Measurements from ENCODE around the gene ECHS1.
"Not testable (repeated sequence)": the region's sequence is repeated elsewhere in the genome, so short reads cannot be mapped to it uniquely, and the experiment has no call there.

The ECHS1 gene

DNA sequence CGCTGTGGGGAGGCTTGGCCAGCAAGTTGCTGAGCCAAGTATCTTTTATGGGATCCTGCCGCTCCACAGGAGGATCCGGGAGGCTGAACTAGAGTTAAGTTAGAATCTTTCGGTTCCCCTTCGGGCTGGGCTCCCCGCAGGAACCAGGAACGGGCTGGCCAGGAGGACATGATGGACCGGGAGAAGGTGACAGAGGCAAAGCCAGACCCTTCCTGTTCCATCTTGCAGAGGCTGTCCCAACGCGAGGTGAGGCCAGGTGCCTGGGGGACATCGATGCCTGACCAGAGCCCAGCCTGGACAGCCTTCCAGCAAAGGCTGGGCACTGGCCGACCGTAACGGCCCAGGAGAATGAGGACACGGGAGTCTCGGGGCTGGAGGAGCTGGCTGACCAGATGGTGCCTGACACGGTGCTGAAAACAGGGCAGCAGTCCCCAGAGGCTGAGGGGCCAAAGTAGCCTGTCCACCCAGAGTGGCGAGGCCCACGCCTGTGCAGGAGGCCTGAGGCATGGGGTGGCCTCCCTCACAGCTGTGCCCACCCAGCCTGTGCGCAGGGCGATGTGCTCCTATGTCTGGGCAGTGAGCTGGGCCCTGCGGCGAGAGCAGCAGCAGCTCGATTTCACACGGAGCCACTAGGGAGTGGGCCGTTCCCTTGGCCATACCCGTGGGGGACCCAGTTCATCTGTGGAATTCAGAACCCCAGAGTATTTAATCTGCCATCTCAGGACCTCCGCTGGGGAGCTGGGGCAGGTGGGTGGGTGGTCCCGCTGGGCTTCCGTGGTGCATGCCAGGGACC, 4.1 kb upstream of the ECHS1 start:
- DNase-seq, result no peak

DNA sequence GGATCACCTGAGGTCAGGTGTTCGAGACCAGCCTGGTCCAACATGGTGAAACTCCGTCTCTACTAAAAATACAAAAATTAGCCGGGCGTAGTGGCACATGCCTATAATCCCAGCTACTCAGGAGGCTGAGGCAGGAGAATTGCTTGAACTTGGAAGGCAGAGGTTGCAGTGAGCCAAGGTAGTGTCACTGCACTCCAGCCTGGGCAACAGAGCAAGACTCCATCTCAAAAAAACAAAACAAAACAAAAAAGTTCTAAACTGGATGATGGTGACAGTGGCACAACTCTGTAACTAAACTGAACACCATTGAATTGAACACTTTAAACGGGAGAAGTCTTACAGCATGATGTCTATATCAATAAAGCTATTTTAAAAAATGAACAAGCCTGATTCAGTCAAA, 3.0 kb upstream of the ECHS1 start:
- DNase-seq, result not testable (repeated sequence)

DNA sequence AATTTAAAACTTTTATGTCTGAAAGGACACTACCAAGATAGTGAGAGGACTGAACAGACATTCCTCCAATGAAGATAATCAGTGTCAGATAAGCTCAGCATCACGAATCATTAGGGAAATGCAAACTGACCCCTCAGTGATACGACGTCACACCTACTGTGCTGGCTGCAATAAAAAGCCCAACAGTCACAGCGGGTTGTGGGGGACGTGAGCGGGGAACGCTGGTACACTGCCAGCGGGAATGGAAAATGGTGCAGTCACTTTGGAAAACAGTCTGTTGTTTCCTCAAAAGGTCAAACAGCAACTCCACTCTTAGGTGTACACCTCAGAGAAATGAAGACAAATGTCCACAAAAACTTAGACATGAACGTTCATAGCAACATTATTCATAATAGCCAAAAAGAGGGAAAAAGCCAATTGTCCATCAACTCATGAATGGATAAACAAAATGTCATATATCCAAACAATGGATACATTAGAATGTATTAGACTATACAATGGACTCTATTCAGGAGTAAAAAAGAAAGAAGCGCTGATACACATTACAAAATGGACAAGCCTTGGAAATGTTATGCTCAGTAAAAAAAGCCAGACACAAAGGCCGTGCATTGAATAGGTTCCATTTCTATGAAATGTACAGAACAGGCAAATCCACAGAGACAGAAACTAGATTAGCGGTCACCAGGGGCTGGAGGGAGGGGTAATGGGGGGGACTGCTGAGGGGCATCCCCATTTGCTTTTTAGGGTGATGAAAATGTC, 2.4 kb upstream of the ECHS1 start:
- DNase-seq, result no peak

DNA sequence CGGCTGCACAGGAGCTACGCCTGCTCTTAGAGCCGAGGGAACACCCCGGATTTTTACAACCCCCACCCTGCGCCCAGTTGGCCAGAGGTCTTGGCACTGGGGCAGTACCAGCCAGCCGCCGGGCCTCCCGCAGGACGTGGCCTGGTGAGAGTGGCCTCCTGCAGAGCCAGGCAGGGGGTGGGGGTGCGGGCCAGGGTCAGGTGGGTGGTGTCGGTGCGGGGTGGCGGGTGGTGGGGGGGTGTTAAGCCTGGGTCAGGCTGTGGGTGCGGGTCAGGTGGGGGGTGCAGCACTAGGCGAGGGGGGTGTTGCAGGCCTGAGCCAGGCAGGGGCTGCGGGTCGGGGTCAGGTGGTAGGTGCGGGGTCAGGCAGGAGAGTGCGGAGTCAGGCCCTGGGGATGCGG, 647 bp downstream of the ECHS1 start:
- DNase-seq, result no peak

DNA sequence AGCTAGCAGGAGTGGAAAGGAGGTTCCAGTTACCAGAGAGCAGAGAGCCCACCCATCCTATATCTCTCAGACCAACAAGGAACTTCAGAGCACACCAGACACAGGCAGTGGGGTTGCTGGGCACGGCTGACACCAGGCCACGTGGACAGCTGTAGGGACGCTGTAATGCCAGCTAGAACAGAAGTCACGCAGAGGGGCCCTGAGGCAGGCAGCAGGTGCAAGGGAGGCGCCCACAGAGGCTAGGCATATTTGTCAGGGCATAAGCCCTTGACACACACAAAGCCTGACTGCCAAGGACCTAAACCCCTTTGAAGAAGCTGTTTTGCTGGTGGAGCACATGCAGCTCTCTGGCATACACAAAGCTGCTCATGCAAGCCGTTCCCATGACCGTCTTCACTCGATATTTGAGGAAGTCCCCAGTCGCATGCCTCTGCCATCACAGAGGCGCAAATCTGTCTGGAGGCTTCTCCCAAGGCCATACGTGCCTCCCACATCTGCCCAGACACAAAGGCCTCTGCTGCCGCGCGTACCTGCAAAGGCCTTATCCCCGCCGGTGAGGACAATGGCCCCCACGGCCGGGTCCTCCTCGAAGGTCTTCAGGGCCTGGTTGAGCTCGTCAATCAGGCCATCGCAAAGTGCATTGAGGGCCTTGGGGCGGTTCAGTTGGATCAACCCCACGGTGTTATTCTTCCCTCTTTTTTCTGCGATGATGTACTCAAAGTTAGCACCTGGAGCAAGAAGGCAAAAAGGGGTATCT, 2.9 kb downstream of the ECHS1 start:
- DNase-seq, result no peak

DNA sequence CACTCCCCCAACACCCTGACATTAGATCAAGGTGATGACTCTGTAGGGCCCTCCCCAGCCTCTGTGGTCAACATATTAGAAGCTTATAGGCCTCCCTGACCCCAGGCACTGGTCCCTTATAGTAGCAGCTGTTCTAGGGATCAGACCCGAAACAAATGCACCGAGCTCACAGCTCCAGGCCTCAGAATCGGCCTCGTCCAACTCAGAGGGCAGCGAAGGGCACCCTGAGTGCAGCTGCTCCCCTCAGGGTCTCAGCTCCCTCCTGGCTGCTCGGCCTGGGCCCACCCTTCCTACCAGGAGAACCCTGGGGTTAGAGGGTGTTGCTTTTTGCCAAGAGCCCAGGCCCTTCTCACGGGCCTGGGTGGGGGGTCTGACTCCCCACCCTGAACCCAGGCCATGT, 5.0 kb downstream of the ECHS1 start:
- no peak for DNase-seq

DNA sequence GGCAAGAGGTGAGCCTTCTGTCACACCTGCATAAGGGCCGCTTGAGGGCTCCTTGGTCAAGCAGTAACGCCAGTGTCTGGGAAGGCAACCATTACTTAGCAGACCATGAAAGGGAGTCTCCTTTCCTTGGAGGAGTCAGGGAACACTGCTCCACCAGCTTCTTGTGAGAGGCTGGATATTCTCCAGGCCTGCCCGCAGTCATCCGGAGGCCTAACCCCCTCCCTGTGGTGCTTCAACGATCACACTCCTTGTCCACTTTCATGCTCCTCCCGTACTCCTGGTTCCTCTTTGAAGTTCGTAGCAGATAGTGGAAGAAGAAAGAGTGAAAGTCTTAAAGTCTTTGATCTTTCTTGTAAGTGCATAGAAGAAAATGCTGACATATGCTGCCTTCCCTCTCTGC, 5.7 kb downstream of the ECHS1 start:
- not testable (repeated sequence) for DNase-seq

DNA sequence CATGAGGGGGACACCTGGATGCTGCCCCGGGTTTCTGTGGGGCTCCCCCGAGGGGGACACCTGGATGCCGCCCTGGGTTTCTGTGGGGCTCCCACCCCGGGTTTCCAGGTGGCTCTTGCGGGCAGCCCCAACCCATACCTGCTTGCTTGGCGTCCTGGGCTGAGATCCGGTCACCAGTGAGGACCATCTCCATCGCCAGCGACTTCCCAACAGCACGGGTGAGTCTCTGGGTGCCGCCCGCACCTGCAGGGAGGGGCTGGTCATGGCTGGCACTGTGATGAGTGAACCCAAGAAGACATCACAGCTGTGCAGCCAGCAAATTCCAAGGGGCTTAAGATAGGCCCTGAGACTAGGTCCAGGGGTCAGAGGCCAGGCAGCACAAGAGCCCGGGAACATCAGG, 6.4 kb downstream of the ECHS1 start:
- DNase-seq, result no peak

DNA sequence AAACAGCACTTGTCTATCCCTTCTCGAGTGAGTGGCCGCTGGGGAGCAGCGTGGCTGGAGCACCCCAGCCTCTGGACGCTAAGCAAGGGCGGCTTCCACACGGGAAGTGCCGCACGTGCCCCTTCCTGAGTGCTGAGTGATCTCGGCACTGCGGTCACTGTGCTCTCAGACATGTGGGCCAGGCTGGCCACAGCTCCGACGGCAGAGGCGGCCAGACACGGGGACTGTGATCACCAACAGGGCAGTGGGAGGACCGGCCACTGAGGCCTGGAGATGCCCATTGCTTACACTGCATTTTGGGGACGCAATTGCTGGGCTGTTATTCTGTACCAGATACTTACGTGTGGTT, 7.0 kb downstream of the ECHS1 start:
- no peak for DNase-seq

DNA sequence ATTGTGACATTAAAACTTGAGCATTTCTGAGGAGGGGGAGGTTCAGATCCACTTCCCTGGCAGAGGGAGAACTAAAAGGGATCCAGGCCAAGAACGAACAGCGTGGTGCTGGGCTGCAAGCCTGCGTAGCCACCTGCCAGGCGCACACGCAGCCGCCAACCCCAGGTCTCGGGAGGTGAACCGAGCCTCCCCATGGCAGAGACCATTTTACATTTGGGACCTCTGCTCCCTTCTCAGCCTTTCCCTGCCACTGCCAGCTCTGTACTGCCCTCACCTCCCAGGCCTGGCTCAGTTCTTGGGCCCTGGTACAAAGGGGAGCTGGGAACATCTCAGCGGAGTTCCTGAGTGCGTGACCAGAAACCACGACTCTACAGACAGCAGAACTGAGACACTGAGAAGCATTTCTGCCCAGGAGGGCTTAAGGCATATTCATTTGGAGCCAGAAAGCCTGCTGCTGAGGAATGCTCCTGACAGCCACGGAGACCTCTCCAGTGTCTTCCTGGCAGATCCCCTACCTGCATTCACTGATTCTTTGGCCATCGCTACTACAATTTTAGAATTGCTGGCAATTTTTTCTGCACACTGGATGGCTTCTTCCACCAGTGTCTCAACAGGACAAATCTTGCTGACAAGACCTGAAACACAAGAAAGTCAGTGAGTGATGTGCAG, 7.6 kb downstream of the ECHS1 start:
- no peak for DNase-seq

DNA sequence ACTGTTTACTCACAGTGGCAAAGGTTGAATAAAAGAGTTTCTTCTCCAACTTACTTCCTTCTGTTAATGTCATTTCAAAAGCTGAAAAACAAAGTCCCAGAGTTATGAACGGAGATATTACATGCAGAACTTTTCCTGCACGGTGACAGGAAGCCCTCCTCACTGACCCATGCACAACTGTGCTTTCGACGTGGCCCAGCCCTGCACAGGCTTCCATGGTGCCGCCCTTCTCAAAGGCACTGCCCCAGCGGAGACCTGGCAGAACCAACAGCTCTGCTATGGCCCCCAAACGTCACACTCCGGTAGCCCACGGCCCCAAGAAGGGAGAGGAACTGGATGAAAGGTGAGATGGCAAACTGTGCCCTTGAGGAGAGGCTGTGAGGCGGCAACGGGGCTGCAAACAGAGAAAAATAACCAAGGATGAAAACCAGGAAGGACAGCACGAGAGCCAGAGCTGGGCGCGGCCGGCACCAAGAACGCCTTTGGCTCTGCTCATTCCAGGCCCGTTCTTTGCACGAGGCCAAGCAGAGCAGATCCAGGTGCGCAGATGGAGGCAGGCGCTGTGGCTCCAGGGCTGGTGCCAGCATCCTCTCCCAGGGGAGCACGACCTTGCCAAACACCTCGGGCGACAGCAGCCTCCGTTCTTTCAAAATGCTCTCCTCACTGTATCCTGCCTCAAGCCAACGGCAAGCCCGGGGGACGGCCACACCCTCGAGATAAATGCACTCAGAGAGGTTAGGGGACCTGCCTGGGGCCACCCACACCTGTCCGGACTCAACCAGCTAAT, 8.3 kb downstream of the ECHS1 start:
- no peak for DNase-seq

DNA sequence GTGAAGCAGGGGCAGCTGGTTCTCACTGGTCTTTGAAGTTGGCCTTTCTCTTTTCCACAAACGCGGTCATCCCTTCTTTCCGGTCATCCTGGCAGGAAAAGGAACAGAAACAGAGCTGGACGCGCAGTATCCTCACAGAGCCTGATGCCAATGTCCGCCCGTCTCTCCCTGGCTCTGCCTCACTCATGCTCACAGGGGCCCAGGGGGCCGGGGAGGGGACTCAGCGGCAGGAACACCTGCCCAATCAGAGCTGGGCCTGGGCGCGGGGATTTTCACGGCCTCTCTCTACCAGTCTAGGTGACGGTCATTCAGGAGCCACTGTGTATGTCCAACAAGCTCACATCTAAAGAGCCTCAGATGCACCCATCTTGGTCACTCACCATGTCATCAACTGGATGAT, 10.3 kb downstream of the ECHS1 start:
- DNase-seq, result no peak

DNA sequence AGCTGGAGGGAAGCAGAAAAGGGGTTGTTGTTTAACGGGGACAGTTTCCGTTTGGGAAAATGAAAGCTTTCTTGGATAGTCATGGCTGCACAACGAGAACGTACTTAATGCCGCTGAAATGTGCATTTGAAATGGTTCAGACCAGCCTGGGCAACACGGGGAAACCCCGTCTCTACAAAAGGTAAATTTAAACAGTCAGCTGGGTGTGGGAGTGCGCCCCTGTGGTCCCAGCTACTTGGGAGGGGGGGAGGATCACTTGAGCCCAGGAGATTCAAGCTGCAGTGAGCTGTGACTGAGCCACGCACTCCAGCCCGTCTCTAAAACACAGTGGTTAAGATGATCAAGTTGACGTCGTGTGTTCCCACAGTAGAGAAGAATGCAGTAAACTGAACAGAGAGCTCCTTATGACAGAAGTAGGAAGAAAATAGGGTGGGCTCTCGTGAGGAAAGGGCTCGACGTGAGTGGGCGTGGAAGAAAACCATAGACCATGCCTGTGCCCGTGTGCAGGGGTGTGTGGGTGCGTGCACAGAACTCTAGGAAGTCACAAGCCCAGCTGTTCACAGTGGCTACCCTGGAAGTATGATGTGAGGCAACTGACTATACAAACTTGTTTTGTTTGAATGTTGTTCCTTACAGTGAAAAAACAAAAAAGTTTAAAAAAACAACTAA, 11.2 kb downstream of the ECHS1 start:
- no peak for DNase-seq

DNA sequence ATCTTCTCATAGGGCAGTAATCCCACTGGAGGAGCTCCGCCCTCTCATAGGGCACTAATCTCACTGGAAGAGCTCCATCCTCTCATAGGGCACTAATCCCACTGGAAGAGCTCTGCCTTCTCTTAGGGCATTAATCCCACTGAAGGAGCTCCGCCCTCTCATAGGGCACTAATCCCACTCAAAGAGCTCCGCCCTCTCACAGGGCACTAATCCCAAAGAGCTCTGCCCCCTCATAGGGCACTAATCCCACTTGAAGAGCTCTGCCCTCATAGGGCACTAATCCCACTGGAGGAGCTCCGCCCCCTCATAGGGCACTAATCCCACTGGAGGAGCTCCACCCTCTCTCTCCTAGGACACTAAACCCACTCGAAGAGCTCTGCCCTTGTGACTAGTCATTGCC, 11.9 kb downstream of the ECHS1 start:
- no peak for DNase-seq

DNA sequence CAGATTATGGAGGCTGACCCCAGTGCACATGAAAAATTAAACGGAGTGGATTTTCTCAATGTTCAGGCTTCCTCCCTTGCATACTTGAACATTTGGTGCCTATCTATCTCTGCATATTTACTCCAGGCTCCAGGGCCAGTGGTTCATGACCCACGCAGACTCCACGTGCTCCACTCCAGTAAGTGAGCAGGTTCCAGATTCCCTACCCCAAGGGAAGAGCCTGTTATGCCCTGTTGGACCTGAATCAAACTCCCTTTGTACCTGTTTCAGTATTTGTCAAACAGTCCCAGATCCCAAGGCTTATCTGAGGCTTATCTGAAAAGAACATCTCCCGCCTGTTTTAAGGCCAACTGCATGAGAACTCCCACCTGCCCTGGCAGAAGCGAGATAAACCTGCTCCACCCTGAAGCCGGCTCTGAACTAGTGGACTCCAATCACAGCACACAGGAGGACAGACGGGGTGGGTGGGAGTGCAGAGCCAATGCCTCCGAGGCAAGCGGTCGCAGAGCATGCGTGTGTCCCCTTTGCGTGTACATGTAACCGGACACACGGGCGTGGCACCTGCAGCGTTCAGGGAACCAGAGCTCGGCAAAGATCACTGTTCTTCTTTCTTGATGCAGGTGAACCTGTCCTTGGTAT, 13.1 kb downstream of the ECHS1 start:
- no peak for DNase-seq

DNA sequence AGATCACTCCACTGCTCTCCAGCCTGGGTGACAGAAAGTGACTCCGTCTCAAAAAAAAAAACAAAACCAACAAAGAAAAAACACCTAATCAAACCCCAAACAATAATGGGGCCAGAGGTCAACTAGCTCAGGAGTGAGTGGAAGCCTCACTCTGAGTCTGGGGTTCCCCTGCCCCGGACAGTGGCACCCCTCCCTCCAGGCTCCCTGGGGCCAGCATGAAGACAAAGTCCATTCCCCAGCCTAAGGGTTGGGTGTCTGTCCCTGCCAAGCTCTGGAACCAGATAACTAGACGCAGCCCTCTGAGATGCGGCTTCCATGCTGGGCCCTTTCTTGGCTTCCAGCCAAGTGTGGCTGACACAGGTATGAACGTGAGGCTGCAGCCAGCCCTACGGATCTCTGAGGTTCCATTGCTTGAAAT, 13.6 kb downstream of the ECHS1 start:
- peak in 1 of 2 donors; percentile 33 for DNase-seq

DNA sequence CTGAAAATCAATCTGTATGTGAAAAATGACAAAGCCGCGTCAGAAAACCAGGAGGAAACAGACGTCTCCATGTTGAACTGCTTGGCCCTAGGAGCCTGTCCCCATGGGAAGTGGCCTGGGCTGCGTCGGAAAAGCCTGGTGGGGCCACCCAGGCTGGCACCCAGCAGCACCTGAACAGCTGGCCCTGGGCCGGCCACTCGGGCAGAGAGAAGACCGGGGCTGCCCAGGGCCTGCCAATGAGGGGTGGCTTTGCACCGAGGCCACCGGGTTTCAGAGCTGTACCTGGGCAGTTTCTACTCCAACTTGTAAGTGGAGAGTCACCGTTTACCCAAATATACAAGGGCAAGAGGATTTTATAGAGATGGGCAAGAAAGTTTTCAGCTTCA, 14.2 kb downstream of the ECHS1 start:
- DNase-seq, result no peak

DNA sequence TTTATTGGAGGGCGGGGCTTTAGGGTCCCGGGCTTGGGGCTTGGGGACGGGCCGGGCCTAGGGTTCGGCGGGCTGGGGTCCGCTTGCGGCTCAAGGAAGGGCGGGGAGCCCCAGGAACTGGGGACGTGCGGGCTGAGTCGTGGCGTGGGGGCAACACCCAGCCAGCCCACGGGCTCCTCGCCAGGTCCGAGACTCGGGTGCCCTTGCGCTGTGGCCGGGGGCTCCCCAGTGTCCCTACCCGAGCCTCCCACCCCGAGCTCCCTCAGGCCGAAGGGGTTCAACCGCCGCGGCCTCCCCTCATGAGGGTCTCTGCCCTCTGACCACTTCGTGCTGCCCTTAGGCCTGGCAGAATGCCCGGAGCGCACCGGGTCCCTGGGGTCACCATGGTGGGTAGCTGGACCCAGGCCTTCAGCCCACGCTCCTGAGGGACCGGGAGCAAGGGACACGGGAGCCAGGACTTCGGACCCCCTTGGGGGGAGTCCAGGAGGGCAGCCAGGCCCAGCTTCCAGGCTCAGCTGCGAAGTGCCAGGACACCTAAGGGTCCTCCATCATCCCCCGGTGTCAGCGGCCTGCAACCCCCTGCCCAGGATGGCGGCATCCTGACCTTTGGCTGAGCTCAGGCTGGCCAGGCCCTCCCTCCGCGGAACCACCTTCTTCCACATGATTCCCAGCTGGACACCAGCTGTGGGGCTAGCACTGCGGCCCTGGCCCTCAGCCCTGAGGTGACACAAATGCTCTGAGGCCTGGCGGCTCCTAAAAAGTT, 14.8 kb downstream of the ECHS1 start:
- DNase-seq, result no peak

DNA sequence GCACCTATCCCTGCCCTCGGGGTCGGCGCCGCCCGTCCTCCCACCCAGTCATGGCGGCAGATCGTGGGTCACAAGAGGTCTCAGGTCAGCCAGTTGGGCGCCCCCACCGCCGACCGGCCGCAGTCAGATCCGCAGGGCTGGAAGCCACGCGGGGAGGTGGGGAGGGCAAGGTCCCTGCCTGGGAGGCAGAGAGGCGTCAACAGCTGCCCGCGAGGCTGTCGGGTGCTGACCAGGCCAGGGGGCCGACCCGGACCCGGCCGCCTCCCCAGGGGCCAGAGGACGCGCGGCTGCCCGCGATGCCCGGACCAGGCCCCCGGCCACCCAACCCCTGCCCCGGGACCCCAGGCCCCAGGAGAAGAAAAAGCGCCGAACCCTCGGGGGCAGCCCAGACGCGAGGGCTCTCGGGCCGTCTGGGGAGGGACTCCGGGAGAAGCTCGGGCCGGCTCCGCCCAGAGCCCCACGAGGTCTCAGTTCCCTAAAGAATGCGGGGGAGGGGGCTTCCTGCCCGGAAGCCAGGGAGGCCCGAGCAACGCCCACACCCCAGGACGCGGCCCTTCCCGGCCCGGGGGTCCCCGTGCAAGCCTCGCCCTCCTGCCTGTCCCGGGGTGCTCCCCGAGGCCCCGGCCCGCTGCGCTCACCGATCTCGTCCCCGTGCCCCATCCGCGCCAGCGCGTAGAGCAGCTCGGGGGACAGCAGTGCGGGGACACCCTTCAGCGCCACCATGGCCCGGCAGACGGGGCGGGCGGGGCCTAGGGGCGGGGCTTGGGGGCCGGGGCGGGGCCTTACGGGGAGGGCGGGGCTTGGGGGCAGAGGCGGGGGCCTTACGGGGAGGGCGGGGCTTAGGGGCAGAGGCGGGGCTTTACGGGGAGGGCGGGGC, 15.6 kb downstream of the ECHS1 start, which contains the start of gene FUOM:
Gene FUOM (minus strand): TSS at position 735 of the 877 bp plus-strand sequence. CDS start 12 bp downstream, at position 723.
- peak; percentile 73 to 76 for DNase-seq
